Liver (tissue), 9 donors: ENCODE results near the gene IL11RA. TPM values are rescaled to one million over a fixed set of nuclear protein-coding genes. Genes with fewer than 3 reads are reported as not detected.
A peak's percentile ranks its signal among the peaks of the same experiment; 100 is the strongest.

Source experiments
- DNase-seq: peaks from one replicate; pipeline ENCODE4 v3.0.0-alpha.2; 2017; ENCODE audit warnings: low spot score
- H3K27ac ChIP-seq, 2 donors: one replicate each; pipeline ENCODE4 v1.7.0; 2013; ENCODE audit warnings: inconsistent platforms in 2 of 2, low read length in 2 of 2, control low read depth in 1 of 2, low read depth in 1 of 2, mild to moderate bottlenecking in 1 of 2
- H3K27me3 ChIP-seq, 4 donors: one replicate each; pipeline versions ENCODE4 v1.6.1 to v1.7.0; 2013; ENCODE audit warnings: low read length in 3 of 4, inconsistent platforms in 1 of 4, mild to moderate bottlenecking in 1 of 4, moderate library complexity in 1 of 4; ENCODE audit not compliant: control insufficient read depth in 4 of 4, insufficient read depth in 4 of 4
- H3K36me3 ChIP-seq, 4 donors: one replicate each; pipeline versions ENCODE4 v1.6.1 to v1.7.0; 2013; ENCODE audit warnings: low read length in 3 of 4, mild to moderate bottlenecking in 3 of 4, low read depth in 1 of 4, moderate library complexity in 1 of 4; ENCODE audit not compliant: control insufficient read depth in 4 of 4, insufficient read depth in 3 of 4
- H3K4me1 ChIP-seq, 4 donors: one replicate each; pipeline versions ENCODE4 v1.6.1 to v1.7.0; 2013; ENCODE audit warnings: low read length in 3 of 4, mild to moderate bottlenecking in 3 of 4, moderate library complexity in 1 of 4; ENCODE audit not compliant: control insufficient read depth in 4 of 4, insufficient read depth in 4 of 4
- H3K4me3 ChIP-seq, 3 donors: one replicate each; pipeline versions ENCODE4 v1.6.1 to v1.7.0; 2013; ENCODE audit warnings: low read length in 3 of 3, control low read depth in 1 of 3, low read depth in 1 of 3, mild to moderate bottlenecking in 1 of 3
- H3K9ac ChIP-seq, 2 donors: one replicate each; pipeline ENCODE4 v1.7.0; 2013; ENCODE audit warnings: low read length in 2 of 2, mild to moderate bottlenecking in 2 of 2, moderate library complexity in 2 of 2, control low read depth in 1 of 2, low read depth in 1 of 2
- H3K9me3 ChIP-seq, 4 donors: one replicate each; pipeline versions ENCODE4 v1.6.1 to v1.7.0; 2013; ENCODE audit warnings: low read length in 3 of 4; ENCODE audit not compliant: control insufficient read depth in 4 of 4
- EGR1 ChIP-seq, 2 donors: IDR thresholded peaks; 2 replicates each; pipeline ENCODE4 v1.6.1; 2016 to 2018; ENCODE audit warnings: antibody characterized with exemption in 2 of 2, low read depth in 2 of 2
- FOXA1 ChIP-seq: IDR thresholded peaks from 2 replicates; pipeline ENCODE4 v1.6.1; 2016; ENCODE audit warnings: antibody characterized with exemption
- FOXA2 ChIP-seq: IDR thresholded peaks from 2 replicates; pipeline ENCODE4 v1.6.1; 2016; ENCODE audit warnings: antibody characterized with exemption
- HNF4A ChIP-seq, 2 donors: conservative IDR thresholded peaks; 2 replicates each; pipeline ENCODE4 v1.6.1; 2016; ENCODE audit warnings: antibody characterized with exemption in 2 of 2, mild to moderate bottlenecking in 2 of 2
- HNF4G ChIP-seq: IDR thresholded peaks from 2 replicates; pipeline ENCODE4 v1.6.1; 2016; ENCODE audit warnings: antibody characterized with exemption
- JUND ChIP-seq, 2 donors: IDR thresholded peaks; 2 replicates each; pipeline ENCODE4 v1.6.1; 2016; ENCODE audit warnings: antibody characterized with exemption in 2 of 2
- MAX ChIP-seq: IDR thresholded peaks from 2 replicates; pipeline ENCODE4 v1.6.1; 2016; ENCODE audit warnings: antibody characterized with exemption
- NR2F2 ChIP-seq: IDR thresholded peaks from 2 replicates; pipeline ENCODE4 v1.6.1; 2016; ENCODE audit warnings: antibody characterized with exemption
- RAD21 ChIP-seq, 2 donors: IDR thresholded peaks; 2 replicates each; pipeline ENCODE4 v1.6.1; 2016; ENCODE audit warnings: antibody characterized with exemption in 2 of 2, mild to moderate bottlenecking in 2 of 2
- REST ChIP-seq: IDR thresholded peaks from 2 replicates; pipeline ENCODE4 v1.6.1; 2016; ENCODE audit warnings: antibody characterized with exemption, mild to moderate bottlenecking
- RXRA ChIP-seq, 2 donors: IDR thresholded peaks; 2 replicates each; pipeline ENCODE4 v1.6.1; 2017 to 2018; ENCODE audit warnings: antibody characterized with exemption in 2 of 2, mild to moderate bottlenecking in 1 of 2
- SP1 ChIP-seq: IDR thresholded peaks from 2 replicates; pipeline ENCODE4 v1.6.1; 2018; ENCODE audit warnings: antibody characterized with exemption, mild to moderate bottlenecking
- TAF1 ChIP-seq: conservative IDR thresholded peaks from 2 replicates; pipeline ENCODE4 v1.6.1; 2016; ENCODE audit warnings: antibody characterized with exemption, mild to moderate bottlenecking
- YY1 ChIP-seq: IDR thresholded peaks from 2 replicates; pipeline ENCODE4 v1.6.1; 2016; ENCODE audit warnings: antibody characterized with exemption, mild to moderate bottlenecking
- WGBS: extraction: QIAGEN DNeasy Blood & Tissue Kit; methylation state at CpG from one replicate; pipeline ENCODE4 v1.1.7; 2013; 5-methylcytosine and 5-hydroxymethylcytosine counted together
- polyA plus RNA-seq, 2 donors: library from polyadenylated mRNA; stranded (reverse) in 1 of 2; unstranded in 1 of 2; fragments of 200-250 nt in 1 of 2; fragments of >200 nt in 1 of 2; fragmentation: Nextera tagmentation in 1 of 2; extraction: Ambion mirVana in 1 of 2; gene quantifications; one replicate each; pipeline versions ENCODE4 v1.2.1 to v1.2.3, GENCODE V29; 2013 to 2015
- total RNA-seq, 2 donors: library from RNA; depleted of rRNA; stranded (reverse); fragments of >200 nt; gene quantifications; one replicate each; pipeline ENCODE4 v1.2.3, GENCODE V29; 2014
- TF ChIP-seq, protein P1 (sequence below): IDR thresholded peaks from 2 replicates; pipeline ENCODE4 v1.6.1; 2016; ENCODE audit warnings: antibody characterized with exemption
- TF ChIP-seq, protein P2 (sequence below): IDR thresholded peaks from 2 replicates; pipeline ENCODE4 v1.6.1; 2016; ENCODE audit warnings: antibody characterized with exemption
- TF ChIP-seq, protein P3 (sequence below): fragments of 150-350 bp; IDR thresholded peaks from 2 replicates; pipeline ENCODE4 v1.5.1; 2017; ENCODE audit warnings: improper control_type of control experiment, low read depth, low read length; ENCODE audit not compliant: missing input control
- donor health status: healthy.
- donor health status: healthy.
- donor health status: healthy.
- donor health status: healthy.
- donor health status: healthy.

IL11RA gene
- total and polyA plus RNA-seq, 4 donors: 10.0 to 35.3 (median 14.7) TPM

DNA sequence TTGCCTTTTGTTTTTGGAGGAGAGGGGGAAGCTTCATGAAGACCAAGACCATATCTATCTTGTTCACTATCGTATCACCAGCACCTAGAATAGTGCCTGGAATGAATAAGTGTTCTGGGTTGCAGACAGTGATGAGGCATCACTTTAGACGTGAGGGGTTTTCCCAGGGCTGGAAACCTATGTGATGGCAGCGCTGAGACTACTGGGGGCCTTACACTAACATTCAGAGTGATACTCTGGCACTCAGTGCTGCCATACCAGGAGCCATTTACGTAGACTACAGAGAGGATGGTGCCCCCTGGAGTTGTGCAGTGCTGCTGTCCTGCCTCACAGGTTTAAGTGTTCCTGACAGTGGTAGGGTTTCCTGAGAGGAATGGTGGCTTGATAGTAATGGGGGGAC lies 32.2 kb downstream of the IL11RA start:
- no peaks in the 10 kb centered on the region for H3K9me3 ChIP-seq
- DNase-seq: no peak
- H3K27ac ChIP-seq: no peak overlapping the region
- H3K9ac ChIP-seq: no peak overlapping the region
- H3K36me3 ChIP-seq: no peaks in the 10 kb centered on the region
- H3K4me1 ChIP-seq: peaks cover 13 to 39% (median 33%) of the 10 kb centered on the region in 4 donors
- TF ChIP-seq RAD21 (IDR thresholded peaks at IDR 0.05) (no peak), HNF4G (no peak), JUND (IDR thresholded peaks at IDR 0.05) (no peak)
- no peaks in the 10 kb centered on the region for H3K27me3 ChIP-seq
- no peak overlapping the region for H3K4me3 ChIP-seq
- WGBS: 93% methylated on average over 4 of the region's 4 CpGs

GRCh38 chr9:34684816-34685215 lies 32.8 kb downstream of the IL11RA start:
- no peak overlapping the region for H3K9ac ChIP-seq
- no peaks in the 10 kb centered on the region for H3K27me3 ChIP-seq
- H3K36me3 ChIP-seq: no peaks in the 10 kb centered on the region
- H3K9me3 ChIP-seq: no peaks in the 10 kb centered on the region
- 98% methylated on average over 4 of the region's 4 CpGs for WGBS
- DNase-seq: no peak
- peaks cover 17 to 46% (median 40%) of the 10 kb centered on the region in 4 donors for H3K4me1 ChIP-seq
- no peak overlapping the region for H3K4me3 ChIP-seq
- H3K27ac ChIP-seq: no peak overlapping the region
- TF ChIP-seq SP1: no peak

- Histone ChIP-seq H3K27me3 (no peaks in the 10 kb centered on the region), H3K4me3 (no peak overlapping the region), H3K36me3 (no peaks in the 10 kb centered on the region), H3K9ac (no peak overlapping the region), H3K4me1 (peaks cover 18 to 53% (median 47%) of the 10 kb centered on the region in 4 donors), H3K9me3 (no peaks in the 10 kb centered on the region), H3K27ac (no peak overlapping the region)
- no peak for DNase-seq
- WGBS: 79% methylated on average over 4 of the region's 4 CpGs
- no peak for TF ChIP-seq HNF4G
- TF ChIP-seq RAD21 (IDR thresholded peaks at IDR 0.05): no peak
- peak in 1 of 2 donors; percentile 7 for TF ChIP-seq RXRA (IDR thresholded peaks at IDR 0.05)
- peak in 1 of 2 donors; percentile 13 for TF ChIP-seq HNF4A (conservative IDR thresholded peaks at IDR 0.05)
Measured at GRCh38 chr9:34685591-34685990, 33.6 kb downstream of the IL11RA start.

GRCh38 chr9:34686231-34686630 lies 34.2 kb downstream of the IL11RA start:
- H3K36me3 ChIP-seq: no peaks in the 10 kb centered on the region
- 86% methylated on average over 5 of the region's 5 CpGs for WGBS
- no peak overlapping the region for H3K9ac ChIP-seq
- no peaks in the 10 kb centered on the region for H3K9me3 ChIP-seq
- no peaks in the 10 kb centered on the region for H3K27me3 ChIP-seq
- H3K4me1 ChIP-seq: peaks cover 18 to 59% (median 49%) of the 10 kb centered on the region in 4 donors
- TF ChIP-seq NR2F2: no peak
- TF ChIP-seq FOXA1: no peak
- no peak for TF ChIP-seq HNF4G
- TF ChIP-seq, protein P1, sequence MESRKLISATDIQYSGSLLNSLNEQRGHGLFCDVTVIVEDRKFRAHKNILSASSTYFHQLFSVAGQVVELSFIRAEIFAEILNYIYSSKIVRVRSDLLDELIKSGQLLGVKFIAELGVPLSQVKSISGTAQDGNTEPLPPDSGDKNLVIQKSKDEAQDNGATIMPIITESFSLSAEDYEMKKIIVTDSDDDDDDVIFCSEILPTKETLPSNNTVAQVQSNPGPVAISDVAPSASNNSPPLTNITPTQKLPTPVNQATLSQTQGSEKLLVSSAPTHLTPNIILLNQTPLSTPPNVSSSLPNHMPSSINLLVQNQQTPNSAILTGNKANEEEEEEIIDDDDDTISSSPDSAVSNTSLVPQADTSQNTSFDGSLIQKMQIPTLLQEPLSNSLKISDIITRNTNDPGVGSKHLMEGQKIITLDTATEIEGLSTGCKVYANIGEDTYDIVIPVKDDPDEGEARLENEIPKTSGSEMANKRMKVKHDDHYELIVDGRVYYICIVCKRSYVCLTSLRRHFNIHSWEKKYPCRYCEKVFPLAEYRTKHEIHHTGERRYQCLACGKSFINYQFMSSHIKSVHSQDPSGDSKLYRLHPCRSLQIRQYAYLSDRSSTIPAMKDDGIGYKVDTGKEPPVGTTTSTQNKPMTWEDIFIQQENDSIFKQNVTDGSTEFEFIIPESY: no peak
- no peak for TF ChIP-seq FOXA2
- TF ChIP-seq, protein P2, sequence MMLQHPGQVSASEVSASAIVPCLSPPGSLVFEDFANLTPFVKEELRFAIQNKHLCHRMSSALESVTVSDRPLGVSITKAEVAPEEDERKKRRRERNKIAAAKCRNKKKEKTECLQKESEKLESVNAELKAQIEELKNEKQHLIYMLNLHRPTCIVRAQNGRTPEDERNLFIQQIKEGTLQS: no peak
- TF ChIP-seq JUND (IDR thresholded peaks at IDR 0.05): no peak
- TF ChIP-seq HNF4A (conservative IDR thresholded peaks at IDR 0.05): no peak
- TF ChIP-seq, protein P3, sequence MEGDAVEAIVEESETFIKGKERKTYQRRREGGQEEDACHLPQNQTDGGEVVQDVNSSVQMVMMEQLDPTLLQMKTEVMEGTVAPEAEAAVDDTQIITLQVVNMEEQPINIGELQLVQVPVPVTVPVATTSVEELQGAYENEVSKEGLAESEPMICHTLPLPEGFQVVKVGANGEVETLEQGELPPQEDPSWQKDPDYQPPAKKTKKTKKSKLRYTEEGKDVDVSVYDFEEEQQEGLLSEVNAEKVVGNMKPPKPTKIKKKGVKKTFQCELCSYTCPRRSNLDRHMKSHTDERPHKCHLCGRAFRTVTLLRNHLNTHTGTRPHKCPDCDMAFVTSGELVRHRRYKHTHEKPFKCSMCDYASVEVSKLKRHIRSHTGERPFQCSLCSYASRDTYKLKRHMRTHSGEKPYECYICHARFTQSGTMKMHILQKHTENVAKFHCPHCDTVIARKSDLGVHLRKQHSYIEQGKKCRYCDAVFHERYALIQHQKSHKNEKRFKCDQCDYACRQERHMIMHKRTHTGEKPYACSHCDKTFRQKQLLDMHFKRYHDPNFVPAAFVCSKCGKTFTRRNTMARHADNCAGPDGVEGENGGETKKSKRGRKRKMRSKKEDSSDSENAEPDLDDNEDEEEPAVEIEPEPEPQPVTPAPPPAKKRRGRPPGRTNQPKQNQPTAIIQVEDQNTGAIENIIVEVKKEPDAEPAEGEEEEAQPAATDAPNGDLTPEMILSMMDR: no peak
- no peak for TF ChIP-seq YY1
- TF ChIP-seq RAD21 (IDR thresholded peaks at IDR 0.05): no peak
- TF ChIP-seq REST: no peak
- TF ChIP-seq TAF1: no peak
- TF ChIP-seq MAX: no peak
- no peak for TF ChIP-seq EGR1 (IDR thresholded peaks at IDR 0.05; ENCODE audit: low read depth in 2 of 2)
- TF ChIP-seq SP1: no peak
- H3K4me3 ChIP-seq: no peak overlapping the region
- no peak overlapping the region for H3K27ac ChIP-seq
- no peak for DNase-seq
